NB4 (cell line): ENCODE data around the gene THSD4.

Experiments used
- DNase-seq: peaks from one replicate; pipeline ENCODE4 v3.0.0; 2010; ENCODE audit warnings: low read depth
- H3K4me3 ChIP-seq: one replicate; pipeline ENCODE4 v1.5.1; 2011; ENCODE audit warnings: mild to moderate bottlenecking, low read depth, low read length, moderate library complexity
- CTCF ChIP-seq: IDR thresholded peaks from one replicate; pipeline ENCODE4 v1.5.1; 2012; ENCODE audit warnings: low read depth, low read length
- MAX ChIP-seq: IDR thresholded peaks from 2 replicates; pipeline ENCODE4 v1.6.1; 2011; ENCODE audit warnings: low read depth, low read length
- MYC ChIP-seq: IDR thresholded peaks from 2 replicates; pipeline ENCODE4 v1.6.1; 2011; ENCODE audit warnings: low read depth, low read length
- POLR2A ChIP-seq: IDR thresholded peaks from 2 replicates; pipeline ENCODE4 v1.6.1; 2011; ENCODE audit warnings: mild to moderate bottlenecking; ENCODE audit not compliant: insufficient read length; ENCODE audit errors: extremely low read depth

The THSD4 gene

GRCh38 chr15:71733122-71733521, 617.9 kb downstream of the THSD4 start:
- no peak for DNase-seq
- no peak overlapping the region for H3K4me3 ChIP-seq
- no peak for TF ChIP-seq MYC
- no peak for TF ChIP-seq POLR2A
- no peak for TF ChIP-seq MAX
- TF ChIP-seq CTCF = no peak

GRCh38 chr15:71734709-71735384, 619.6 kb downstream of the THSD4 start:
- DNase-seq = no peak
- no peak overlapping the region for H3K4me3 ChIP-seq
- TF ChIP-seq CTCF = no peak
- TF ChIP-seq MYC = no peak
- TF ChIP-seq POLR2A = no peak
- no peak for TF ChIP-seq MAX

GRCh38 chr15:71735385-71735757, 620.1 kb downstream of the THSD4 start:
- H3K4me3 ChIP-seq = no peak overlapping the region
- TF ChIP-seq POLR2A (no peak), CTCF (no peak), MYC (no peak), MAX (no peak)
- no peak for DNase-seq

- TF ChIP-seq MYC (no peak), CTCF (no peak), POLR2A (no peak), MAX (no peak)
- DNase-seq = no peak
- no peak overlapping the region for H3K4me3 ChIP-seq
These were observed 621.1 kb downstream of the THSD4 start for GRCh38 chr15:71736286-71736947.

GRCh38 chr15:71737761-71738160, 622.5 kb downstream of the THSD4 start:
- TF ChIP-seq MYC = no peak
- TF ChIP-seq CTCF = no peak
- no peak for TF ChIP-seq POLR2A
- TF ChIP-seq MAX = no peak
- no peak for DNase-seq
- H3K4me3 ChIP-seq = no peak overlapping the region
